IMR-90 (cell line): ENCODE measurements around the gene KLHL9.

Source experiments
- BHLHE40 ChIP-seq: fragments of 150-350 bp; IDR thresholded peaks from 2 replicates; pipeline ENCODE4 v1.6.1; 2016; ENCODE audit warnings: mild to moderate bottlenecking, low read depth, low read length
- CEBPB ChIP-seq: IDR thresholded peaks from 2 replicates; pipeline ENCODE4 v1.6.1; 2012; ENCODE audit warnings: low read depth, low read length, improper control_type of control experiment
- CHD1 ChIP-seq: IDR thresholded peaks from 2 replicates; pipeline ENCODE4 v1.6.1; 2012; ENCODE audit warnings: low read depth, low read length, improper control_type of control experiment
- CTCF ChIP-seq: conservative IDR thresholded peaks from 2 replicates; pipeline ENCODE4 v1.5.1; 2012; ENCODE audit warnings: mild to moderate bottlenecking, low read depth, low read length, improper control_type of control experiment
- MAFK ChIP-seq: IDR thresholded peaks from 2 replicates; pipeline ENCODE4 v1.6.1; 2012; ENCODE audit warnings: low read depth, low read length, improper control_type of control experiment
- MAZ ChIP-seq: IDR thresholded peaks from 2 replicates; pipeline ENCODE4 v1.6.1; 2012; ENCODE audit warnings: low read depth, mild to moderate bottlenecking, low read length, improper control_type of control experiment, moderate library complexity, borderline replicate concordance
- POLR2A ChIP-seq: IDR thresholded peaks from 2 replicates; pipeline ENCODE4 v1.6.1; 2012; ENCODE audit warnings: mild to moderate bottlenecking, low read depth, low read length
- RAD21 ChIP-seq: IDR thresholded peaks from 2 replicates; pipeline ENCODE4 v1.6.1; 2012; ENCODE audit warnings: low read length, improper control_type of control experiment
- RFX5 ChIP-seq: IDR thresholded peaks from 2 replicates; pipeline ENCODE4 v1.8.0; 2012; ENCODE audit warnings: low read depth, mild to moderate bottlenecking, low read length, moderate library complexity
- SMC3 ChIP-seq: fragments of 150-350 bp; IDR thresholded peaks from 2 replicates; pipeline ENCODE4 v1.6.1; 2016; ENCODE audit warnings: low read depth, mild to moderate bottlenecking, antibody characterized with exemption, low read length, moderate library complexity
- USF2 ChIP-seq: fragments of 150-350 bp; IDR thresholded peaks from 2 replicates; pipeline ENCODE4 v1.6.1; 2017; ENCODE audit warnings: mild to moderate bottlenecking, antibody characterized with exemption, low read length, low read depth

GRCh38 chr9:21322911-21323461, 12.2 kb downstream of the KLHL9 start:
- TF ChIP-seq POLR2A (no peak), RAD21 (no peak), CTCF (no peak), MAFK (no peak), CEBPB (no peak), RFX5 (no peak), BHLHE40 (no peak), CHD1 (no peak), USF2 (no peak), SMC3 (no peak), MAZ (no peak)
